TTC549 (cell line): ENCODE measurements around the gene MYO7B.

Experiments used
- FAIRE-seq: peaks from 2 replicates; lab custom pipeline; 2012; peaks lifted over from hg19 to GRCh38; lab: Jason Lieb, UNC

The MYO7B gene

DNA sequence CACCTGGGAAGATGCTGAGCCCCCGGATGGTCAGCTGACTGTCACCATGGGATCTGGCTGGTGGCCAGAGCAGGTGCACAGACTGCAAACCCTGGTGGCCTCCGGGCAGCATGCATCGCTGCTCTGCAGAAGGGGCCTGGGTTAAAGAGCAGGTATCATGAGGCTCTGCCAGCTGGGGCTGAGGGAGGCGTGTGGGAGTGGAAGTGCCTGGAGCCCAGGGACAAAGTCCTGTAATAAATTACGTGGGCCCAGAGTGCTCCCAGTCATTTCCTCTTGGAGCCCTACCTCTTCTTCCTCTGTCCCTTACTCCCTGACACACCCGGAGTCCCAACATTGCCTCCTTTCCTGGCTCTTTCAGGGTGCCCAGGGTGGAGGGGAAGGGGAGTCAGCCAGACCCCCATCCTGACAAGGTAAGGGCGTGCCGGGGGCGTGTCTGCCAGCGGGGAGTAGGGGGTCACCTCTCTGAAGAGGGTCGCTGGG is at the start of gene MYO7B:
MYO7B (plus strand) TSS at position 262 of the 480 bp plus-strand sequence. CDS start 24,040 bp downstream, outside the sequence.
- FAIRE-seq, result no peak

- no peak for FAIRE-seq
Measured at GRCh38 chr2:127485694-127486071, 49.8 kb upstream of the MYO7B start.

DNA sequence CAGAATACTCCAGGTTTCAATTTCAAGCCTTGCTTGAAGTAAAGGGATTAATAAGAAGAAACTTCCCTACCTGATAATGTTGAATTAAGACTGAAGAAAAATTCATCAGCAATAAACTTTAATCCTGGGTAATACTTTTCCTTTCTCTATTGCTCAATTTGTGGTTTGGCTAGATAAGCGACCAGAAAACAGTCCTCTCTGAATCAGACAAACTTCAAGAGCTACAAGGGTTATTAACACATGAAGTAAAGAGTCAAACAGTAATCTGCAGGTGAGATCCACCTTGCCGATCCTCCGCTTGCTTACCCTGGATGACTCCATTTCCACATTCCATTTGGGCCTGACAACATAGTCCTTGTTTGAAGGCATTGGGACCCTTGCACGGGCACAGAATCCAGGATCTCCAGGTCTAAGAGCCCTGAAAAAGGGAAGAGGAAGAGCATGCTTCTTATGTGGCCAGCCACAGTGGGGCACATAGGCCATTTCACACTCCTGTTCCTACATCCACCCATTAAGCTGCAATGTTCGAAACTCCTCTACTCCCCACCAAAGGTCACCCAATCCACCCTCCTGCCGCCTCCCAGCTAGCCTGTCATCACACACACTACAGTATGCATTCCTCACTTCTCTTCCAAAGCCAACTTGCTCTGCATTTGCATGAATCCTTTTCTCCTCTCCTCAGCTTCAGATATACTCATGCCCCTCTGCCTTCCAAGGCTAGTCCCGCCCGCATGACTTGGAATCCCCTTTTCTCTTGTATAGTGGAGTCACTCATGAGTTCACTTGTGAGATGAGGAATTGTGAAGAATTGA is 49.0 kb upstream of the MYO7B start:
- no peak for FAIRE-seq

DNA sequence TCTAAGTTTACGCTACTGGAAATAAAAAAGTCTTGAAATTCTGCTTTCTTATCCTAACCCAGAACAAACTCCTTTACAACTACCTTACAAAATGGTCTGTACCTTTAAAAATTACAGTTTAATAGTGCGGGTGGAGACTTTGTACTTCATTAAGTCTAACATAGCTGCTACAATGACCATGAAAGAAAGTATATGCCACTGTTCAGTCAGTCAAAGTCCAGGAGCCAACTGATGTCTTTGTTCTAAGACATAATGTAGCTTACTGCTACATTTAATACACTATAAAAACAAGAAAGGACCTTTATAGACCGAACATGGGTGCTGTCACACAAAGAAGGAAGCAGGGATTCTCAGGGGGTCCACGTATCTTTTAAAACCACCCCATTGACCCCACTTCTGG is 45.2 kb upstream of the MYO7B start:
- no peak for FAIRE-seq

GRCh38 chr2:127498386-127498785 is 37.1 kb upstream of the MYO7B start:
- FAIRE-seq, result no peak

DNA sequence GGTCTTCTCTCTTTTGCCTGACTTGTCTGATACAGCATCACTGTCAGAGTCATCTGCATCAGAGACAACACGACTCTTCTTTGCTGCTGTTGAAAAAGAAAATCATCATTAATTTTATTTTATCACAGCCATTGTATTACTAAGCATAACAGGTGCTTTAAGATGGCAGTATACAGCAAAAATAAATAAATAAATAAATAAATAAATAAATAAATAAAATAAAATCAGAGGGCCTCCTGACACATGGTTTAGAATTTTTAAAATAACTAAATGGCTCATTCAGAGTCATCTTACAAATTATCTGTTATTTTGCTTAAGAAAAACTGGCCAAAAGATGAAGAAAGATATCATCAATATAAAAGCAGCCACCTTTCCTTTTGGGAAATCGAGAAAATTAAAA is 32.0 kb upstream of the MYO7B start:
- FAIRE-seq, result no peak

GRCh38 chr2:127504552-127505430 is 30.7 kb upstream of the MYO7B start:
- no peak for FAIRE-seq

DNA sequence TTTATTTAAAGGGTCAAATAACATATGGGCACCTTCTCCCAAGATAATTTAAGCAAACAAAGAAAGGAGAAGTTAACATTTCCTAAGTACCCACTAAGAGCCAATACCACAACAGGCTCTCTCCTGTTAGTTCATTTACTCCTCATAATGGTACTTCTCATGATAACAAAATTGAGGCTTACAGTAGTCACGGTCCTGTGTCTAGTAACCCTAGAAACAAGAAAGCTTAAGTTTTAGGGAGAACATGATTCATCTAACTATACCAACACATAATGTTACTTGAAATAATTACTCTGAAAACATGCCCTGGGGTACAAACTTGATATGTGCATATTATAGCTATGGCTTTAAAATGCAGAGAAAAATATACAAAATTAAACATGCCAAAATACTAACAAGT is 29.0 kb upstream of the MYO7B start:
- FAIRE-seq, result no peak

DNA sequence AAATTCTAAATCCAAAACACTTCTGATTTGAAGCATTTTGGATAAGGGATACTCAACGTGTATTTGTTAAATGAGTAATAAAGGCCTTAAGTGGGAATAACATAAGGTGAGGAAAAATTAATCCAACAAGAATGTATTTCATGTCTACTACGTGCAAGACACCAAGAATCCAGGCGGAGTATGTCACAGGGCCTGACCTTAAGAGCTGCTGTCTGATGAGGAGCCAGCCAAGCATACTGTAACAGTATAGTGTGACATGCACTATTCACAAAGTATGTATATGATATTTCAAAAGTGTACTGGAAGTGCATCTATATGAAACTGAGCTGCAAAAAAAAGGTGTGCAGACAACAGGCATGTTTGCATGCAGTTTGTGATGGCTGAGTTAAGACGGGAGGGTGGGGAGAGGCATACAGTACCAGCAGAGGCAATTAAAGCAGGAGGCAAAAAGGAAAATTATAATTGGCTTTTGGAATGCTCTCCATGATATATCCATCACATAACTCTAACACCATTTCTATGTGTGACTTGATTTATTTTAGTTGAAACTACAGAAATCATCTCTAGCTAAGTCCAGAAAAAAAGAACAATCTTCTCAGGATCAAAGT is 27.4 kb upstream of the MYO7B start:
- FAIRE-seq, result no peak

- FAIRE-seq, result no peak
Measured at GRCh38 chr2:127508631-127509034, 26.9 kb upstream of the MYO7B start.

GRCh38 chr2:127510073-127510472 is 25.4 kb upstream of the MYO7B start:
- FAIRE-seq, result no peak

GRCh38 chr2:127511090-127511695 is 24.3 kb upstream of the MYO7B start:
- FAIRE-seq, result no peak

DNA sequence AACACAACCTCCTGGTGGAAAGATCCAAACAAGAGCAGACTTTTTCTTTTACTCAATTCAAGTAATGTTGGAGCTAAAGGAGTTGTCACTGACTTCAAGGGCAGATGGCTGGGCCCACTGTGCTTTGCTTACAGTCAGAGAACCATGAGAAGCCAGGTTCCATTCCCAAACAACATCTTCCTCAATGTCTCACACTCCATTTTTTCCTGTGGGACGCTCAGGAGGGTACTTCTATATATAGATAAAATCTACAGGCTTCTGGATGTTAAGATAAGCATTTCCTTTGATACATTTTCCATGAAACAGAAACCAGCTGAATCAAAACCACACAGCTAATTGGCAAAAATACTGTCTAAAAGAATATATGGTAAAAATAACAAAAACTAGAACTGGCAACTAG is 23.6 kb upstream of the MYO7B start:
- FAIRE-seq, result no peak

- FAIRE-seq, result no peak
Measured at GRCh38 chr2:127512362-127512761, 23.1 kb upstream of the MYO7B start.

DNA sequence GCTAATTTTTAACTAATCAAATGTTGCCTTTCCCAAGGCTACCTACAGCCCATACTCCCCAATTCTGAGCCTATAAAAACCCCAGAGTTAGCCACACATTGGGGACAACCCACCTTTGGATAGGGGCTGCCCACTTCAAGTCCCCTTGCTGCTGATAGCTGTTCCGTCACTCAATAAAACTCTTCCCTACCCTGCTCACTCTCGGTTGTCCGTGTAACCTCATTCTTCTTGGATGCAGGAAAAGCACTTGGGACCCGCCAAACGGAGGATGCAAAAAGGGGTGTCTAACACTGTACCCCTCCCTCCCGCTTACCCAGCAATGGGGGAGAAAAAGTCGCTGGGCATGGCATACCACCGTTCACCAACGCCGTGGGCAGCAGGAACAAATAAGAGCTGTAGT is 21.4 kb upstream of the MYO7B start:
- FAIRE-seq, result no peak

DNA sequence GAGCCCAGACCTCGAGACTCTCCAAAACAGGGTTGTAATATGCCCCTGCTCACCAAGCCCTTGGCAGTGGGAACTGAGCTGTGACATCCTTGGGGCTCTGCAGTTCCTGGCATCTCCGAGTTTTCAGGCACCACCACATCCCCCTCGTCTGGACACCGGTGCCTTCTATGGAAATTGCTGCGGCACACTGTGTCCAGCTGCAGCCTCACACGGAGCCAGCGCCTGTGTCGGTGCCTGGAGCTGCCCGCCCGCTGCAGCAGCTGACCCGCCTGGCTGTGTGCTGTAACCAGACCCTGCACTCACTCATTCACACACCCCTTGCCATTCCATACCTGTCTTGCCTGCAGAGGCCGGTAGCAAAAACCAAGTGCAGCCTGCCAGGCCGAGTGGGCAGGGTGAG is 21.0 kb upstream of the MYO7B start:
- no peak for FAIRE-seq

DNA sequence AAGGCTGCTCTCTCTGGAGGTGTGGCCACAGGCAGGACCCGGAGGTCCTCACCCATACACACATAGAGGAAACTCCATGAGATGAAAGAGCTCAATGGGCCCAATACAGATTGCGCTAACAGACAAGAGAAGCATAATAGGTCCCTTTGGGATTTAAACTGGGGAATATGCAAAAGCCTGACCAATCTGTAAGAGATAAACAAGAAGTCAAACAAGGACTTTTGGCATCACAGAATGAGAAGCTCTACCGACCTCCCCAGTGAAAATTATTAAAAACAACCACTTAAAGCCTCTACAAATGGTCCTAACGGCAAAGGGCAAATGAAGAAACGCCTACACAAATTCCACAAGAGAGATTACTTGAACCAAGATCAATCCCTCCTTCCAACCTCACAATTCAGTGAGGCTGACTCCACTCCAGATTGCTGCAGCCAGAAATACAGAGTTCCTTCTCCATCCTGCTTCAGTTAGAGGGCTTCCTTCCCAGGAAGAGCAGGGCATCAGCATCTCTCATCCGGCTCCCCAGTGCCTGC is 20.0 kb upstream of the MYO7B start:
- FAIRE-seq, result no peak

- no peak for FAIRE-seq
Measured at GRCh38 chr2:127516041-127516762, 19.3 kb upstream of the MYO7B start.

- FAIRE-seq, result no peak
Measured at GRCh38 chr2:127517465-127517864, 18.0 kb upstream of the MYO7B start.

- FAIRE-seq, result no peak
Measured at GRCh38 chr2:127520424-127520823, 15.1 kb upstream of the MYO7B start.

- FAIRE-seq, result no peak
Measured at GRCh38 chr2:127523269-127523939, 12.1 kb upstream of the MYO7B start.
